ENCODE measurements around the gene MAS1. TPM values are rescaled to one million over a fixed set of nuclear protein-coding genes. Genes with fewer than 3 reads are reported as not detected.

Gene MAS1
- total RNA-seq, 2 donors from 2014 or later: not detected

GRCh38 chr6:159906400-159906799, 15.6 kb downstream of the MAS1 start:
- H3K9me3 ChIP-seq: no peaks in the 10 kb centered on the region
- TF ChIP-seq CTCF (IDR thresholded peaks at IDR 0.05): no peak
- no peak overlapping the region for H3K27ac ChIP-seq
- no peaks in the 10 kb centered on the region for H3K27me3 ChIP-seq
- DNase-seq (ENCODE audit: low spot score): no peak
- H3K4me3 ChIP-seq: no peak overlapping the region
- no peaks in the 10 kb centered on the region for H3K36me3 ChIP-seq
- H3K4me1 ChIP-seq: no peaks in the 10 kb centered on the region

GRCh38 chr6:159908535-159908934, 17.7 kb downstream of the MAS1 start:
- H3K4me3 ChIP-seq: no peak overlapping the region
- H3K4me1 ChIP-seq: no peaks in the 10 kb centered on the region
- no peaks in the 10 kb centered on the region for H3K27me3 ChIP-seq
- no peaks in the 10 kb centered on the region for H3K36me3 ChIP-seq
- H3K9me3 ChIP-seq: no peaks in the 10 kb centered on the region
- TF ChIP-seq CTCF (IDR thresholded peaks at IDR 0.05): no peak
- H3K27ac ChIP-seq: no peak overlapping the region
- DNase-seq (ENCODE audit: low spot score): no peak

DNA sequence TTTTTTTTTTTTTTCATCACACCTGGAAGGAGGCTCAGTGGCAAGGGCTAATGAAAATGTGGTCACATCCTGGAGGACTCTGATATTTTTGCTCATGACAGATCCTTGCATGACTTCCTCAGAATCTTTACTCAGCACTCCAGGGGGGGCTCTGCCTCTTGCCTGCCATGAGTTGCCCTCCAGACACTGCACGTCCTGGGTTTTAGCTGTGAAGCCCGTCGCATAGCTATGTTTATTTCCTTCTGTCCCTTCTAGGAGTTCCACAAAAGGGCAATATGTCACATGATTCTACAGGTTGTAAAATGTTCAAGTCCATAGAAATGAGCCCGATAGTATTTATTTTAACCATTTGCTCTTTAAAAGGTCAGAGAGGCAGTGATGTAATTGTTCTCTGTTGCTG, 18.2 kb downstream of the MAS1 start:
- no peak overlapping the region for H3K4me3 ChIP-seq
- H3K36me3 ChIP-seq: no peaks in the 10 kb centered on the region
- DNase-seq (ENCODE audit: low spot score): no peak
- H3K9me3 ChIP-seq: no peaks in the 10 kb centered on the region
- no peak for TF ChIP-seq CTCF (IDR thresholded peaks at IDR 0.05)
- no peaks in the 10 kb centered on the region for H3K4me1 ChIP-seq
- H3K27me3 ChIP-seq: no peaks in the 10 kb centered on the region
- no peak overlapping the region for H3K27ac ChIP-seq

DNA sequence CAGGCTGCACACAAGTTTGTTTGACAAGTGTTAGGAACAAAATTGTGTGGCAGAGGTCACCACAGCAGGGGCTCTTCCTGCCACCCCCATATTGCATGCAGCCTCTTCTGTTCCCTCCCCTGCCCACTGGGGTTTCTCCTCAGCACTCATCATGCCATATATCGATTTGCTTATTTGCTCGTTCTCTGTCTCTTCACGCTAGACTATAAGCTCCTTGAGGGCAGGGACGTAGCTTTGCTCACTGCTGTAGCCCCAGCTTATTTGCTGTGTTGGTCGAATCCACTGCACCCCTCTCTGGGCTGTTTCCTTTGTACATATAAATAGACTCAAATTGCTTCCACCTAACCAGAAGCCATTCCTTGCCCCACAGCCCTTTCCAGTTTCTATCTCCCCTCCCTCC, 19.6 kb downstream of the MAS1 start:
- Histone ChIP-seq H3K4me1 (no peaks in the 10 kb centered on the region), H3K36me3 (no peaks in the 10 kb centered on the region), H3K27me3 (no peaks in the 10 kb centered on the region), H3K27ac (no peak overlapping the region), H3K9me3 (no peaks in the 10 kb centered on the region), H3K4me3 (no peak overlapping the region)
- DNase-seq (ENCODE audit: low spot score): no peak
- no peak for TF ChIP-seq CTCF (IDR thresholded peaks at IDR 0.05)

DNA sequence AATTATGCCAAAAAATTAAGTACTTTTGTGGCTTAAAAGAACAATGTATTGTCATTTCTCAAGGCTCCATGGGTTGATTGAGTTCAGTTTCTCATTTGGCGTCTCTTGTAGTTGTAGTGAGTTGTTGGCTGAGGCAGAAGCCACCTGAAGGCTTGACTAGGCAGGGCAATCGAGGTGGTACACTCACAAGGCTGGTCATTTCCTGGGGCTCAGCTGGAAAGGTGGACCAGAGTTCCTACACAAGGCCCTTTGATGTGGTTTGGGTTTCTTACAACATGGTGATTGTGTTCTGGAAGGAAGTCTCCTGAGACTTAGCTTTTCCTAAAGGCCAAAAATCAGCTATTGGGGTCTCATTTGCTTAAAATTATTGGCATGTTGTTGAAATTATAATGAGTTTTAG, 22.6 kb downstream of the MAS1 start:
- Histone ChIP-seq H3K36me3 (no peaks in the 10 kb centered on the region), H3K4me1 (no peaks in the 10 kb centered on the region), H3K27ac (no peak overlapping the region), H3K4me3 (no peak overlapping the region), H3K27me3 (no peaks in the 10 kb centered on the region), H3K9me3 (no peaks in the 10 kb centered on the region)
- DNase-seq (ENCODE audit: low spot score): no peak
- no peak for TF ChIP-seq CTCF (IDR thresholded peaks at IDR 0.05)

GRCh38 chr6:159913862-159914564, 23.2 kb downstream of the MAS1 start:
- Histone ChIP-seq H3K4me3 (no peak overlapping the region), H3K9me3 (no peaks in the 10 kb centered on the region), H3K4me1 (no peaks in the 10 kb centered on the region), H3K27me3 (no peaks in the 10 kb centered on the region), H3K36me3 (no peaks in the 10 kb centered on the region), H3K27ac (no peak overlapping the region)
- DNase-seq (ENCODE audit: low spot score): no peak
- TF ChIP-seq CTCF (IDR thresholded peaks at IDR 0.05): no peak

All from right atrium auricular region (tissue), 2 donors.